ENCODE results near the gene FAM53B.

FAM53B gene

DNA sequence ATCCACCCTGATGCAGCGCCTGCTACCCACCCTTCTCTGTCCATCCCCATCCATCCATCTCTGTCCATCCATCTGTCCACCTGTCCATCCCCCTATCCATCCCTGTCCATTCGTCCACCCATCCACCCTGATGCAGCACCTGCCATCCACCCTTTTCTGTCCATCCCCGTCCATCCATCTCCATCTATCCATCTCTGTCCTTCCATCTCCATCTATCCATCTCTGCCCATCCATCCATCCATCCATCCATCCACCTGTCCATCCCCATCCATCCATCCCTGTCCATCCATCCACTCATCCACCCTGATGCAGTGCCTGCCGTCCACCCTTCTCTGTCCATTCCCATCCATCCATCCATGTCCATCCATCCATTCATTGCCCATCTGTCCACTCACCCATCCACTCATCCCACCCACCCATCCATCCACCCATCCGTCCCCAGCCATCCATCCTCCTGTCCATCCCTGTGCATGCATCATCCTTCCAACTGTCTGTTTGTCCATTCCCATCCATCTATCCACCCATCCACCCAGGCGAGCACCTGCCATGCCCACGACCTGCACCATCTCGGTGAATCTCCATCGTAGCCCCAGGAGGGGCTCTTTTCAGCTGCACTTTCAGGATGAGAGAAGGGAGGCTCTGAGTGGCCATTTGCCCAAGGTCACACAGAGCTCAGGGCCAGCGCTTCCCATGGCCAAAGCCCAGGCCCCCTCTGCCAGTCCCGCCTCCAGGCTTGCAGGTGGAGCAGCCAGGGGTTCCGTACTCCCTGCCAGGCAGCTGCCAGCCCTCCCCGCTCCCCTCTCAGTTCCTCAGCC, 145.2 kb downstream of the FAM53B start:
- H3K4me3 ChIP-seq (ENCODE audit: control insufficient read depth, low read depth, low read length): no peak overlapping the region
- TF ChIP-seq, protein P1, sequence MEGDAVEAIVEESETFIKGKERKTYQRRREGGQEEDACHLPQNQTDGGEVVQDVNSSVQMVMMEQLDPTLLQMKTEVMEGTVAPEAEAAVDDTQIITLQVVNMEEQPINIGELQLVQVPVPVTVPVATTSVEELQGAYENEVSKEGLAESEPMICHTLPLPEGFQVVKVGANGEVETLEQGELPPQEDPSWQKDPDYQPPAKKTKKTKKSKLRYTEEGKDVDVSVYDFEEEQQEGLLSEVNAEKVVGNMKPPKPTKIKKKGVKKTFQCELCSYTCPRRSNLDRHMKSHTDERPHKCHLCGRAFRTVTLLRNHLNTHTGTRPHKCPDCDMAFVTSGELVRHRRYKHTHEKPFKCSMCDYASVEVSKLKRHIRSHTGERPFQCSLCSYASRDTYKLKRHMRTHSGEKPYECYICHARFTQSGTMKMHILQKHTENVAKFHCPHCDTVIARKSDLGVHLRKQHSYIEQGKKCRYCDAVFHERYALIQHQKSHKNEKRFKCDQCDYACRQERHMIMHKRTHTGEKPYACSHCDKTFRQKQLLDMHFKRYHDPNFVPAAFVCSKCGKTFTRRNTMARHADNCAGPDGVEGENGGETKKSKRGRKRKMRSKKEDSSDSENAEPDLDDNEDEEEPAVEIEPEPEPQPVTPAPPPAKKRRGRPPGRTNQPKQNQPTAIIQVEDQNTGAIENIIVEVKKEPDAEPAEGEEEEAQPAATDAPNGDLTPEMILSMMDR (IDR thresholded peaks at IDR 0.05; ENCODE audit: control insufficient read depth, insufficient read depth, low read depth, low read length, missing control alignments): no peak
- no peak for DNase-seq (ENCODE audit: low read depth)

DNA sequence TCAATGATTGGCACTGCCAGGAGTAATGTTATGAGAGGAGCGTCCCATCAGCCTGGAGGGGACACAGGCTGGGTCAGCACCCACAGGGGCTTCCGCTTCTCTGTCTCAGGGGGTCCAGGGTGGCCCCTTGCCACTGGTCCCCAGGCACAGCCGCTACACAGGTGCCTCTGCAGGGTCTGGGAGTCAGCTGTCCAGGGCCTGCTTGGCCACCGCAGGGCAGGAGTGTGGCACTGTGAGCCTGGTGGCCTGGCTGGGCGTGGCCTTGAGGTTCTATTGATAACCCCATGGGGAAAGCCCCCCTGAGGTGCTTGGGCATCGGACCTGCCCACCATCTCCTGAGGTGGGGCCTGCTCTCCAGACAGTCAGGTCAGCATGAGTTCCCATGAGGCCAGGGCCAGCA, 146.0 kb downstream of the FAM53B start:
- DNase-seq (ENCODE audit: low read depth): no peak
- TF ChIP-seq, protein P1 (IDR thresholded peaks at IDR 0.05; ENCODE audit: control insufficient read depth, insufficient read depth, low read depth, low read length, missing control alignments): no peak
- no peak overlapping the region for H3K4me3 ChIP-seq (ENCODE audit: control insufficient read depth, low read depth, low read length)

DNA sequence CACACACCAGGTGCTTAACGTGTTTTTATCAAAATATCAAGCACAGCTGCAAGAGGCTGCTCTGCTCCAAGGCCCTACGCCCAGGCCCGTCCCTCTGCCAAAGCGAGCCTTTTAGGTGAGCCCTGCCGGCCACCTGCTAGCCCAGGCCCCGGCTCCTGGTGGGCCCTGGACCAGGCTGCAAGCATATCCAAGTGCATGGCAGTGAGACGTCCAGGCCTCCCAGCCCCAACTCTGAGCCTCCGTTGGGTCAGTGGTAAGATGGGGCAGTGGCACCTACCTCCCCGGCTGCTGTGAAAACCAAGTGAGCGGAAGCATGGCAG, 146.4 kb downstream of the FAM53B start:
- DNase-seq (ENCODE audit: low read depth): no peak
- no peak overlapping the region for H3K4me3 ChIP-seq (ENCODE audit: control insufficient read depth, low read depth, low read length)
- TF ChIP-seq, protein P1 (IDR thresholded peaks at IDR 0.05; ENCODE audit: control insufficient read depth, insufficient read depth, low read depth, low read length, missing control alignments): no peak

DNA sequence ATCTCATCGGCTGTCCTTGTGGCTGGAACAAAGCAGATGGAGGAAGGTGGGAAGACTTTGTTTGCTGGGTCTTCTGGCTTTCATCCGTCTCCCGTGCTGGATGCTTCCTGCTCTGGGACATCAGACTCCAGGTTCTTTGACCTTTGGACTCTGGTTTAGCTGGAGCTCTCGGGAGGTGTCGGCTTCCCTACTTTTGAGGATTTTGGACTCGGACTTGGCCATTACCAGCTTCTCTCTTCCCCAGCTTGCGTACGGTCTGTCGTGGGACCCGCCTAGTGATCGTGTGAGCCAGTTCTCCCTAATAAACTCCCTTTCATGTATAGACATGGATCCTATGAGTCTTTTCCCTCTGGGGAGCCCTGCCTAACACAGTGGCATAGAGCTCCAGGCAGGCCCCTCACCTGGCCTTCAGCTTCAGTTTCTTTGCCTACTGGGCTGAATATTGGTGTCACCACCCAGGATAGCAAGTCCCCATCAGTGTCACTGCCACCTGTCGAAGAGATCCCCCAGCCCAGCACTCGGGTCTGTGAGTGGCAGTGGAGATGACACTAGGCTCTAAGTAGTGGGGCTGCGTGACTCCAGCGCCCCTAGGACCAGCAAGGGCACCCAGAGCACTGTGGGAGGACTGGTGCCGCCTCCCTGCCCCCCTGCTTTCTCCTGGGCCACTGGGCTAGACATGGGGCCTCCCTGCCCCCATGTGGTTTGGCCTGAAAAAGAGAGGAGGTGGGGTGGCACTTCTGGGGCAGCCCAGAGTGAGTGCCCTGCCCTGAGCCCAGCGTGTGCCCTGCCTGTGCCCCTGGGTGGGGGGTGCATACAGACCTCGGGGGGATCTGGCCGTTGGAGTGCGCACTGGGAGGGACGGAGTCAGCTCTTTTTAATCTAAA, 147.0 kb downstream of the FAM53B start:
- no peak overlapping the region for H3K4me3 ChIP-seq (ENCODE audit: control insufficient read depth, low read depth, low read length)
- DNase-seq (ENCODE audit: low read depth): no peak
- TF ChIP-seq, protein P1 (IDR thresholded peaks at IDR 0.05; ENCODE audit: control insufficient read depth, insufficient read depth, low read depth, low read length, missing control alignments): no peak

DNA sequence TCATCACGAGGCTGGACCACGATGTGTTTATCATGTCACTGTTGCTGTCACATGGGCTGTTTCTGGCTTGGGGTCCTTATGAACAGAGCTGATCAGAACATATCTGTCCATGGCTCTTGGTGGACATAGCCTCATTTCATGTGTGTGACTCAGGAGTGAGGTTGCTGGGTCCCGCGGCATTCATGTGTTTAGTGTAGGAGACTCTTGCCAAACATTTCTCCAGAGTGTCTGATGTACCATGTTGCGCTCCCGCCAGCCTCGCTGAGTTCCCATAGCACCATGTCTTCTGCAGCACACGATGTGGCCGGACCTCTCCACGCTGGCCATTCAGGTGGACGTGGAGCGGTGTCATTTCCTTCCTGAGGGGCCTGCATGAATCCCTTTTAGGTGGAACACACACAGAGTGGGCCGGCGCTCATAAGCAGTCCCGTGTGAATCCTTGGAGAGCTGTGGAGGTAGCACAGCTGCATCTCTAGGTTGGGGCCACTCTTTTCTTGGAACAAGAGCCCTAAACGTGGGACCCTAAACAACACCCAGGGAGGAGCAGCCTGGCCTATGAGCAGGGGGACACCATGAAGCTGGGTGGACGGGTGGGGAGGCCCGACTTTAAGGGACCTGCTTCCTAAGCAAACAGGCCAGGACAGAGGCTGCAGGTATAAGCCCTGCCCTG, 147.9 kb downstream of the FAM53B start:
- TF ChIP-seq, protein P1 (IDR thresholded peaks at IDR 0.05; ENCODE audit: control insufficient read depth, insufficient read depth, low read depth, low read length, missing control alignments): no peak
- no peak for DNase-seq (ENCODE audit: low read depth)

DNA sequence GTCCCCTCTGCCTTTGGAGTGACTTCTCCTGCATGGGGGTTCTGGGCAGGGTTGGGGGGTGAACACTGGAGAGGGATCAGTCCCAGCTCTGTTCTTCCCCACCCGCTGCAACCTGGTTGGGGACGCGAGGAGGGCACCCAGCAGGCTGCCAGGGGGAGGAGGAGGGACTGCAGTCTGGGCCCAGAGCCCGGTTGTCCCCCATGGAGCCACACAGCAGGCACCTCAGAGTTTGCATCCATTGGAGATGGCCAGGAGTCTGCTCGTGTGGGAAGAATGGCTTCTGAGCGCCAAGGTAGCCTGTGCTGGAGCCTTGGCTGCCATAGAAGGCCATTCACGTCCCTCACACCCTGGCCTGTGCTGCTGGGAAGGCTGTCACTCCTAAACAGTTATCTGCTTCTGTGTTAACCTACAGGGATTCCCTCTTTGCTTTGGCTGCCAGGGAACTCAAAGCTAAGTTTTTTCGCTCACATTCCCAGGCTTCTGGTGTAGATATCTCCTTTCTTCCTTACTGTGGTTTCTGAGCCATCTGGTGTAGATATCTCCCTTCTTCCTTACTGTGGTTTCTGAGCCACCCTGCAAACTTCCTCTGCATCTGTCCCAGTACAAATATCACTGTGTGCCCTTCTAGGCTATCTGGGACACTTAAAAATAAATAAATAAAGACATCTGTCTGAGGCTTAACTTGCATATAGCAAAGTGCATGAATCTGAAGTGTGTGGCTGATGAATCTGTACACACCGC, 148.9 kb downstream of the FAM53B start:
- TF ChIP-seq, protein P1 (IDR thresholded peaks at IDR 0.05; ENCODE audit: control insufficient read depth, insufficient read depth, low read depth, low read length, missing control alignments): no peak

More for the DNA sequence above, 147.9 kb downstream of the FAM53B start:
- no peak overlapping the region for H3K4me3 ChIP-seq (ENCODE audit: control insufficient read depth, low read depth, low read length)

More for the DNA sequence above, 148.9 kb downstream of the FAM53B start:
- H3K4me3 ChIP-seq (ENCODE audit: control insufficient read depth, low read depth, low read length): no peak overlapping the region
- no peak for DNase-seq (ENCODE audit: low read depth)
